GDM1 (cell line): ENCODE measurements around the gene NFX1.

ENCODE experiments used
- DNase-seq: peaks from one replicate; lab custom pipeline; 2025; lab: John Stamatoyannopoulos, UW

Gene NFX1

DNA sequence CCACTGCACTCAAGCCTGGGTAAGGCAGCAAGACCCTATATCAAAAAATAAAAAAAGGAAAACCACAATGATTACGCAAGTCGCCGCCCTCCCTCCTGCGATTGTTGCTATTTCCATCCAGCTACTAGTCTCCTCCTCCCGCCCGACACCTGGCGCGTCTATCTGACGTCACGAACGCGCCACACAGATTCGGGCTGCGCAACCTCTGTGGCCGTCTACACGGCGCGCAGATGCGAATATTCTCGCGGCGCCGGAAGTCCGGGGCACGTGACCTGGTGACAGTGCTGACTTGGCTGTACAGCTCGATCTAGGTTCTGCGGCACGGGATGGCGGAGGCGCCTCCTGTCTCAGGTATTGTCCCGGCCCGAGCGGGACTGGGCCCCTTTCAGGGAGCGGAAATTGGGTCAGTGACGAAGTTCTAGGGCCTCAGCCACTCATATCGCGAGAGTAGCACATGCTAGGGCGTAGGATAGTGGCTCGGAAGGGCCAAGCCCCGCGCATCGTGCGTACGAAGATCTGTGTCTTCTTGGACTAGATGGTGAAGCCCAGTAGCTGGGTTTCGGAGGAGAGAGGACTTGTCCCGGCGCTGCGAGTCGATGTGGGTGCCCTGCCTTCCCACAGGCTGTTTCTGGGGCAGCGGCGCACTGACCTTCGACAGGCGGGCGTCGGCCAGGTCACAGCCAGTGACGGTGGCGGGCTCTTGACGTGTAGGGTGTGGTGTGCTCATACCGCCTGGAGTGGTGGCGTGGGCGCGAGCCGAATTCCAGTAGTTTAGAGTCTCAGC lies at the start of gene NFX1:
NFX1 (plus strand) TSS at position 270 of the 784 bp plus-strand sequence; CDS start at position 327, 57 bp downstream.
- peak; percentile 99 for DNase-seq

DNA sequence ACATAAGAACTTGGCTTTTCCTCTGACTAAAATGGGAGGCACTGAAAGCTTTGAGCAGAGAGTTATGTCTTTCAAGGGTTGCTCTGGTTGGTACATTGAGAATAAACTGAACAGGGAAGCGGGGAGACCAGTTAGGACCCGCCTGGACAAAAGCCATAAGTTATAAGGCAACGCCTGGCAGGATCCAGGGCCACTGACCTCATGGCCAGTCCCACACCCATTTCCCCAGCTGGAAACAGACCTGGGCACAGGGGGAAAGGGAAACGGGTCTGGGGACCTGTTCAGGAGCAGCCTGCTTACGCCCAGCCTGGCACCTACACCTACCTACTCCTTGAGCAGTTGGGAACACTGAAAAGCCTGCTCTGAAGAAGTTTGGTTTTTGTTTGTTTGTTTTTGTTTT lies 49.0 kb upstream of the NFX1 start:
- DNase-seq = no peak

DNA sequence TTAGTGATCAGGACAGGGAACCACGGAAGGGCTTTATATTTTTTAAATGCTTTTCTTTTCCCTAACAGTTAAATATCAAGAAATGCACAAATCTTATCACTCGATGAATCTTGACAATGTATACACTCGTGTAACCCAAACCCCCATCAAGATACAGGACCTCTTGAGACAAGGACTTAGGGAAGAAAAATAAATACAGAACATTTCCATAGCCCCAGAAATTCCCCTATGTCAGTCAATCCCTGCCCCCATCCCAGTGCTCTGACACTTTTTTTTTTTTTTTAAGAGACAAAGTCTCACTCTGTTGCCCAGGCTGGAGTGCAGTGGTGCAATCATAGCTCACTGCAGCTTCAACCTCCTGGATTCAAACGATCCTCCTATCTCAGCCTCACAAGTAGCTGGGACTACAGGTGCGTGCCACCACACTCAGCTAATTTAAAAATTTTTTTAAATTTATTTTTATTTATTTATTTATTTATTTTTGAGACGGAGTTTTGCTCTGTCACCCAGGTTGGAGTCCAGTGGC lies 47.6 kb upstream of the NFX1 start:
- DNase-seq = no peak

- no peak for DNase-seq
These were observed 46.1 kb upstream of the NFX1 start for GRCh38 chr9:33244137-33244784.

- DNase-seq = no peak
These were observed 45.0 kb upstream of the NFX1 start for GRCh38 chr9:33245341-33245740.

DNA sequence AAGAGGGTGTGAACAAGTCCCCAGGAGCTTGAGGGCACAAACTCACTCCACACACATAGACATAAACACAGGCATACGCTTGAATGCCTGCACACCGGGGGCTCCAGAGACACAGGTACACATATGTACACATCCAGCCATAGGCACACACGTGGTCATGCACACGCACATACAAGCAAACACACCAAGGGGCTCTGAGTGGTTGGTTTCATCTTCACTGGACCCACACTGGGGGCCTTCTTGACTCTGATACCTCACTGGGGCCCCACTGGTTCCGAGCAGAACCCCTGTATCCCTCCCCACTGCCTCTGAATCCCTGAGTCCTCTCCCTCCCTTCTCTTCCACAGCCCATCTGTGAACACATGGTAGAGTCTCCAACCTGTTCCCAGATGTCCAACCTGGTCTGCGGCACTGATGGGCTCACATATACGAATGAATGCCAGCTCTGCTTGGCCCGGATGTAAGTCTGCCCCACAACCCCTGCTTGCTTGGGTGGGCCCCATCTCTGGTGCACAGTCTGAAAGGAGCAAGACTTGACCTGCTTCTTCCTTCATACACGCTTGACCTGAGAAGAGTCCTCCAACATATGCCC lies 44.0 kb upstream of the NFX1 start:
- DNase-seq = no peak

DNA sequence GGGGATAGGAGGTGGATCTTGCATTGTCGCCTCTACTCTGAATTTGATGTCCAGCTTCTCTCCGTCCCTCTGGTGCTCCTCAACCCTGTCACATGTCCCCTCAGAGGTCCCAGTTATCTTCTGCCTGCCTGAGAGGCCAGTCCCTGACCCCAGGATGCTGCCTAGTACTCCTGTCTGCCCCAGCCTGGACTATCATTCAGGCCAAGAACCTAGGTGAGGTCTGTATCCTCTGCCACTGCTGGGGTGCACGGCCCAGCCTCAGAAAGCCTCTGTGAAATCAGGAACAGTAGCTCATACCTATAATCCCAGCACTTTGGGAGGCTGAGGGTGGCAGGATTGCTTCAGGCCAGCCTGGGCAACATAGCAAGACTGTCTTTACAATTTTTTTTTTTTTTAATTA lies 41.7 kb upstream of the NFX1 start:
- DNase-seq = no peak

GRCh38 chr9:33249087-33249658 lies 41.1 kb upstream of the NFX1 start:
- DNase-seq = no peak

DNA sequence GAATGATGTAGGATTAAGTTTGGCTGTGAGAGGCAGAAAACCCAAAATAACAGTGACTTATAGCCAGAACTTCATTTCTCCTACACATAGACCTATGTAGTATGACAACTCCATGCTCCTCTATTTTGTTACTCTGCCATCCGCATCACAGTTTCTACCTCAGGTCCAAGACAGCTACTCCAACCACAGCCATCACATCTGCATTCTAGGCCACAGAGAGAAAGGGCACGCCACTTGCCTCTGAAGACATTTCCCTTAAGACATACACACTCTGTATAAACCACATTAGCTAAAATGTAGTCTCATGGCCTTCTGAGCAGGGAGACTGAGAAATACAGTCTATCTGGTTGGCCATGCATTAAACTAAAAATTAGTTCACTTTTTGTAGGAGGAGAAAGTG lies 40.3 kb upstream of the NFX1 start:
- DNase-seq = no peak

- DNase-seq = no peak
These were observed 39.8 kb upstream of the NFX1 start for GRCh38 chr9:33250458-33250995.

DNA sequence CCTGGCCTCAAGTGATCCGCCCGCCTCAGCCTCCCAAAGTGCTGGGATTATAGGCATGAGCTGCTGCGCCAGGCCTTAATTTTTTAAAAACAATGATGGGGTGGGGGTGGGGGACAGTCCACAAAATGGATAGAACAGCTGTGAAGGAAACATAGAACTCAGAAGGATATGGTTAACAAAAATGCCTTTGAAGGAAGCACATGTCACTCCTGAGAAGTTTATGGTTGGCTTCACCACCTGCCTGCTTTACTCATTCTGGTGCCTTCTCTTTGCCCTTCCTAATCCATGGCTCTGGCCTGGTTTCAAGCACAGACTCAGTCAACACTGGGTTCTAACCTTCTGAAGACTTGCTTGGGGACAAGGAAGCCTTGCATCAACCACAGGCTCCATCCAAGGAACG lies 36.1 kb upstream of the NFX1 start:
- no peak for DNase-seq

DNA sequence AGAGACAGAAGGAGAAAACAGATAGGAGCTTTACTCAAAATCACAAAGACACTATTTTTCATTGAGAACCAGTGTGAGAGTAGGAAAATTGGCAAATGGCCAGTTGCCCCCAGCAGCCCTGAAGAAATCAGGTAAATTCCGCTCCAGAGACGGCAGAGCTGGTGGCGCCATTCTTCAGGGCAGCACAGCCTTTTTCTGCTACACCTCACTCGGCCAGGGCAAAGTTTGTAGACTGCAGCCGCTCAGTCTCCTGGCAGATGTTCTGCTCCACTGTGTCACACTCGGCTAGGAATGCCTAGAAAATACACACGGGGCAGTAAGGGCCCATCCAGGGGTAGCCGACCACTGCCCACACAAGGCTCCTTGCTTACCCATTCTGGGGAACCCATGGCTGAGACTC lies 35.3 kb upstream of the NFX1 start:
- DNase-seq = no peak

DNA sequence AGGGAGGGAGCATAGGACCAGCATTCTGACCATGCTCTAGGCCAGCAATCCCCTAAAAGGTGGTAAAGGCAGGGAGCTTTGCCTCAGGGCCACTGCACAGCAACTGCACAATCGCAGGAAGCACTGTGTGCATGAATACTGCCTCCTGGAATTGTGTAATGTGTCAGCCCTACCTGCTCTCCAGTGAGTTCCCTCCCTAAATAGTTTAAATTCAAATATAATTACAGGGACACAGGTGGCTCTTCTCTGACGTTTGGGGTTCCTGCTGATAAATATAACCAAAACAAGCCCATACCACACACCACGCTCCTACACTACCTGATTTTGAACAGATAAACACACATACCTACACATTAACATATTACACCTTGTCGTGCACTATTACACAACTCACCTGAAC lies 34.8 kb upstream of the NFX1 start:
- no peak for DNase-seq

DNA sequence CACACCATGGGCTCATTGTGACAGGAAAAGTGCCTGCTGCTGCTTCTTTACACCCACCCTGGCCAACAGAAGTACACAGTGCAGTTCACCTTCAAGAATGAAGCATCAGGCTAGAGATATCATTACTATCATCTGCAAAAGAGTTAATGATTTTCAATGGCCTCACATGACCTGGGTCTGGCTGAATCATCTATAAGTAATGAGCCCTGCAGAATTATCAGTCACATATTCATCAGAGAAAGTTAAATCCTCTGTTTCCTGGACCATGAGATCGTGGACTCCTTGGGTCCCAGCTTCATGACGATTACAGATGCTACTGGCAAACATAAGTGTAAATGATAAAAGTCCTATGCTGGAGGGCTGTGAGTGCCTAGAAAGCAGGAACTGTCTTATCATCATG lies 34.1 kb upstream of the NFX1 start:
- DNase-seq = no peak

- DNase-seq = no peak
These were observed 33.0 kb upstream of the NFX1 start for GRCh38 chr9:33257276-33257675.

GRCh38 chr9:33260372-33260771 lies 29.9 kb upstream of the NFX1 start:
- DNase-seq = no peak

DNA sequence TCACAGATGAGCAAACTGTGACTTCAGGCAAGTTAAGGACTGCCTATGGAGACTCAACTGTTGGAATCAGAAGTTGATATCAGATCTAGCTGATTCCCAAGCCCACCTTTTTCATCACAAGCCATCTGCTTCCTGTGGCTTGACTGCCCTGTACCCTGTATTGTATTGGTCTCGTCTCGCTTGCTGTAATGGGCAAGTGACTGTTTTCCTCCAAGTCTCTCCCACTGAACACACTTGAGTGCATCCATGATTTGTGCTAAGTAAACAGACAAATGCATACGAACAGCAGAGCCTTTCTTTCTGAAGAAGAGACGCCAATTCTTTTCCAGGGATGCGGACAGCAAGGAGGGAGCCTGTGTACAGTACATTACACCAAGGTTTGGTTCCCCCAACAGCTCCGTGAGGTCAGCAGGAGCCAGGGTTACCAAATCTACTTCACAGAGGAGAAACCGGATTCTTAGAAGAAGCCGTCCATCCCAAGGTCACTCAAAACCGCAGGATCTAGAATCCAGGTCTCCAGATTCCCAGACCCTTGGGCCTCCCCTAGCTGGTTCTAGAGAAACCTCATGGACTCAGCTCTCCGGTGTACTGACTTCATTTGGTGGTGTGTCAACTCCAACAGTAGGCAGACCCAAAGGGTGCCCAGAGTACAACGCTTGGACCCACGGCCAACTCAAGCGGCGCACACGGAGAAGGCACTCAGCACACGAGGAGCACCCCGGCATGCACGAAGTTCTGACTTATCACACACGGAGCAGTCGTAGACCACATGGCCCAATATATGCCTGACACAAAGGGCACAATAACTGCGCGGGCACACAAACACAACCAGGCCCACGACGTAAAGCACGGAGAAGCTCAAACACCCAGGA lies 26.9 kb upstream of the NFX1 start:
- DNase-seq = no peak

DNA sequence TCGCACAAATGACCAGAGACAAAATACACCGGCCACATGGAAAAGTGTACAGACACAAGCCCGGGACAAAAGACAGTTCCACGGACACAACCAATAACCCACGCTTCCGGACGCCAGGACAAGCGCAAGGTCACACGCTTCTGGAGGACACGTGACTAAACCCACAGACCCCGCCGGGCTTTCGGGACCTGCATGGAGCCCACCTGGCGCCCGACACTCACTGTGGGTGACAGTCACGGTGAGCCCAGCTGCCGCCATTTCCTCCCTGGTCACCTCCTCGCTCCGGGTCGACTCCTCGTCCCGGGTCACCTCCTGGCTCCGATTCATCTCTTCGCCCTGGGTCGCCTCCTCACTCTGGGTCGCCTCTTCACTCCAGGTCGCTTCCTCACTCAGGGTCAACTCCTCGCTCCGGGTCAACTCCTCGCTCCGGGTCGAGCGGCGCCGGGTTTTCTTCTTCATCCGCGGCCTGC lies 26.3 kb upstream of the NFX1 start:
- DNase-seq = no peak

- DNase-seq = peak; percentile 98
These were observed 25.7 kb upstream of the NFX1 start, which contains the start of the genes BAG1 and CHMP5 for GRCh38 chr9:33264473-33265177. BAG1 (minus strand) TSS chr9:33264708. CHMP5 (plus strand) TSS chr9:33265049; CDS start chr9:33265079, 30 bp downstream.

GRCh38 chr9:33265211-33265865 lies 25.0 kb upstream of the NFX1 start:
- DNase-seq = no peak
